HCT116 (cell line): ENCODE data around the gene ACP3. TPM values are rescaled to one million over a fixed set of nuclear protein-coding genes. Genes with fewer than 3 reads are reported as not detected.

Experiments used
- ATF3 ChIP-seq: IDR thresholded peaks from 2 replicates; pipeline ENCODE4 v1.6.1; 2012
- CEBPB ChIP-seq: IDR thresholded peaks from 2 replicates; pipeline ENCODE4 v1.6.1; 2012; ENCODE audit warnings: low read depth
- ELF1 ChIP-seq: IDR thresholded peaks from 2 replicates; pipeline ENCODE4 v1.6.1; 2012; ENCODE audit warnings: low read depth, borderline replicate concordance
- EZH2 ChIP-seq: fragments of 200-600 bp; sonication (generic); IDR thresholded peaks from 2 replicates; pipeline ENCODE4 v1.6.1; 2017; ENCODE audit warnings: antibody characterized with exemption, mixed run types
- POLR2A ChIP-seq: IDR thresholded peaks from 2 replicates; pipeline ENCODE4 v1.7.0; 2011; ENCODE audit warnings: borderline replicate concordance; ENCODE audit not compliant: insufficient read depth, insufficient read length; ENCODE audit errors: extremely low read depth
- REST ChIP-seq: IDR thresholded peaks from 2 replicates; pipeline ENCODE4 v1.6.1; 2012; ENCODE audit warnings: low read depth
- ZBTB33 ChIP-seq: IDR thresholded peaks from 2 replicates; pipeline ENCODE4 v1.6.1; 2011; ENCODE audit warnings: mild to moderate bottlenecking, low read length, moderate library complexity; ENCODE audit not compliant: insufficient replicate concordance; ENCODE audit errors: extremely low read depth
- ZFX ChIP-seq: fragments of 450-650 bp; IDR thresholded peaks from 2 replicates; pipeline ENCODE4 v1.6.1; 2017
- total RNA-seq: library from RNA; stranded (reverse); gene quantifications from one replicate; pipeline ENCODE4 v1.2.1, GENCODE V29; 2021; ENCODE audit not compliant: unreplicated experiment

The ACP3 gene
- total RNA-seq, 1 experiment from 2014 or later: 0.79 TPM

GRCh38 chr3:132342610-132343009 is 25.4 kb downstream of the ACP3 start (continued):
- TF ChIP-seq REST: no peak
- TF ChIP-seq ZBTB33: no peak
- TF ChIP-seq ATF3: no peak
- no peak for TF ChIP-seq EZH2
- TF ChIP-seq ELF1: no peak
- no peak for TF ChIP-seq CEBPB
- no peak for TF ChIP-seq ZFX
- no peak for TF ChIP-seq POLR2A
